CD14-positive monocyte (primary cell): ENCODE results near the gene TGFB2. TPM values are rescaled to one million over a fixed set of nuclear protein-coding genes. Genes with fewer than 3 reads are reported as not detected.

ENCODE experiments used
- DNase-seq, 3 donors: peaks; one replicate each; pipeline ENCODE4 v3.0.0-alpha.2; 2011 to 2022
- H2AFZ ChIP-seq: 2 replicates; pipeline ENCODE4 v1.6.0; 2012; ENCODE audit warnings: mild to moderate bottlenecking, low read depth, low read length, inconsistent platforms; ENCODE audit not compliant: insufficient read depth, poor library complexity, severe bottlenecking
- H3K27ac ChIP-seq, 2 donors: 1 replicate in 1 of 2; 2 replicates in 1 of 2; pipeline ENCODE4 v1.5.1; 2012 to 2013; ENCODE audit warnings: low read length in 2 of 2, control low read depth in 1 of 2, inconsistent platforms in 1 of 2, low read depth in 1 of 2, mild to moderate bottlenecking in 1 of 2
- H3K27me3 ChIP-seq, 2 donors: one replicate each; pipeline versions ENCODE4 v1.6.0 to v1.6.1; 2011 to 2013; ENCODE audit warnings: low read length in 2 of 2; ENCODE audit not compliant: control insufficient read depth in 2 of 2, insufficient read depth in 2 of 2
- H3K36me3 ChIP-seq, 2 donors: replicated peaks in 1 of 2; 1 replicate in 1 of 2; 2 replicates in 1 of 2; pipeline versions ENCODE4 v1.5.1 to v1.6.1; 2012 to 2013; ENCODE audit warnings: low read length in 2 of 2, control low read depth in 1 of 2, inconsistent platforms in 1 of 2, mild to moderate bottlenecking in 1 of 2; ENCODE audit not compliant: insufficient read depth in 2 of 2, control insufficient read depth in 1 of 2
- H3K4me1 ChIP-seq, 2 donors: 1 replicate in 1 of 2; 2 replicates in 1 of 2; pipeline versions ENCODE4 v1.5.1 to v1.6.1; 2012 to 2013; ENCODE audit warnings: low read length in 2 of 2, control low read depth in 1 of 2, inconsistent platforms in 1 of 2, mild to moderate bottlenecking in 1 of 2, moderate library complexity in 1 of 2; ENCODE audit not compliant: insufficient read depth in 2 of 2, control insufficient read depth in 1 of 2
- H3K4me2 ChIP-seq: replicated peaks from 2 replicates; pipeline ENCODE3; 2012; ENCODE audit warnings: low read length, moderate library complexity, mild to moderate bottlenecking; ENCODE audit not compliant: poor library complexity, severe bottlenecking; ENCODE audit errors: extremely low read depth
- H3K4me3 ChIP-seq, 3 experiments: fragments of 200-600 bp in 1 of 3; sonication (generic) in 1 of 3; replicated peaks in 1 of 3; 1 replicate in 2 of 3; 2 replicates in 1 of 3; pipeline ENCODE4 v1.5.1; 2011 to 2013; ENCODE audit warnings: low read length in 3 of 3, mild to moderate bottlenecking in 3 of 3, control low read depth in 2 of 3, low read depth in 2 of 3, inconsistent platforms in 1 of 3, moderate library complexity in 1 of 3
- H3K79me2 ChIP-seq: 2 replicates; pipeline ENCODE4 v1.6.0; 2012; ENCODE audit warnings: mild to moderate bottlenecking, control low read depth, inconsistent platforms, low read length, moderate library complexity; ENCODE audit not compliant: insufficient read depth
- H3K9ac ChIP-seq: 2 replicates; pipeline ENCODE4 v1.6.0; 2017; ENCODE audit warnings: low read length, mild to moderate bottlenecking; ENCODE audit not compliant: insufficient read depth, poor library complexity, severe bottlenecking
- H3K9me3 ChIP-seq, 2 donors: replicated peaks in 1 of 2; 1 replicate in 1 of 2; 2 replicates in 1 of 2; pipeline versions ENCODE4 v1.5.1 to v1.6.1; 2012 to 2013; ENCODE audit warnings: low read length in 2 of 2, control low read depth in 1 of 2; ENCODE audit not compliant: control insufficient read depth in 1 of 2, insufficient read depth in 1 of 2
- H4K20me1 ChIP-seq: 2 replicates; pipeline ENCODE4 v1.6.0; 2012; ENCODE audit warnings: mild to moderate bottlenecking, low read length, control low read depth, moderate library complexity; ENCODE audit not compliant: insufficient read depth
- H3K27ac Mint-ChIP-seq, 7 donors: one replicate each; pipeline ENCODE4 v1.8.0; 2020; ENCODE audit warnings: mild to moderate bottlenecking in 7 of 7, mixed read lengths in 7 of 7, moderate library complexity in 6 of 7, inconsistent platforms in 2 of 7
- H3K27me3 Mint-ChIP-seq, 3 donors: one replicate each; pipeline ENCODE4 v1.8.0; 2021 to 2022; ENCODE audit warnings: low read depth in 3 of 3, mild to moderate bottlenecking in 3 of 3, mixed read lengths in 3 of 3, moderate library complexity in 3 of 3, inconsistent platforms in 1 of 3
- H3K36me3 Mint-ChIP-seq, 2 donors: one replicate each; pipeline ENCODE4 v1.8.0; 2020; ENCODE audit warnings: mixed read lengths in 2 of 2, inconsistent platforms in 1 of 2, mild to moderate bottlenecking in 1 of 2
- H3K4me1 Mint-ChIP-seq: one replicate; pipeline ENCODE4 v1.8.0; 2020; ENCODE audit warnings: mild to moderate bottlenecking, mixed read lengths
- H3K4me3 Mint-ChIP-seq, 2 donors: one replicate each; pipeline ENCODE4 v1.8.0; 2020; ENCODE audit warnings: mild to moderate bottlenecking in 2 of 2, mixed read lengths in 2 of 2, moderate library complexity in 1 of 2
- H3K9me3 Mint-ChIP-seq, 7 donors: one replicate each; pipeline ENCODE4 v1.8.0; 2020 to 2022; ENCODE audit warnings: mixed read lengths in 7 of 7, mild to moderate bottlenecking in 6 of 7, moderate library complexity in 6 of 7, inconsistent platforms in 2 of 7
- WGBS: methylation state at CpG from one replicate; pipeline ENCODE4 v1.1.5; 2013; ENCODE audit warnings: missing lambda C conversion rate; ENCODE audit not compliant: insufficient coverage; 5-methylcytosine and 5-hydroxymethylcytosine counted together
- intact Hi-C, 2 donors: fragments of 100-400 bp; cut with micrococcal nuclease; formaldehyde crosslinking; loops; one replicate each; pipeline versions ENCODE4 v1.15.0 to v1.15.1; 2023
- polyA plus RNA-seq, 3 donors: library from polyadenylated mRNA; depleted of rRNA in 1 of 3; unstranded in 2 of 3; stranded (reverse) in 1 of 3; fragments of 300-500 nt in 2 of 3; fragments of >200 nt in 1 of 3; fragmentation: Illumina TruSeq in 2 of 3; gene quantifications; 1 replicate in 2 of 3; 2 replicates in 1 of 3; pipeline ENCODE4 v1.2.3, GENCODE V29; 2012 to 2021
- TF ChIP-seq, protein P1 (sequence below): fragments of 200-600 bp; IDR thresholded peaks from one replicate; pipeline ENCODE4 v1.8.0; 2022; ENCODE audit warnings: antibody characterized with exemption, mild to moderate bottlenecking

Gene TGFB2
- polyA plus RNA-seq, 3 donors = 0.01 TPM; not detected in 2

DNA sequence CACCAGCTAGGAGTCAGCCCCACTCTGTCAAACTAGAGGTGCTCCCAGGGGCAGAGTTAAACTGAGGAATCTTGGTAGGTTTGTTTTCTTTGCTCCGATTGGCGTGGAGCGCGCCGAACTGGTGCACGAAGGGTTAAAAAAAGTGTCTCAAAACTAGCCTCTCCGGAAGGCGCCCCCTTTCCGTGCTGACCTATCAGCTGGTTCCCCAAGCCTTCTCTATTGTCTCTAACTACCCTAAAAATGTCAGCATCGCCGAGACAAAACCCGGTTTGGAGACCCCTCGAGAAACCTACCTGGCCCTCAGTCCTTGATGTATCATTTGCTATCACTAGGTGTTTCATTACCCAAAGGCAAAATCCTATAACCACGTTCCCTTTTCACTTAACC, 2.2 kb downstream of the TGFB2 start:
- TF ChIP-seq, protein P1, sequence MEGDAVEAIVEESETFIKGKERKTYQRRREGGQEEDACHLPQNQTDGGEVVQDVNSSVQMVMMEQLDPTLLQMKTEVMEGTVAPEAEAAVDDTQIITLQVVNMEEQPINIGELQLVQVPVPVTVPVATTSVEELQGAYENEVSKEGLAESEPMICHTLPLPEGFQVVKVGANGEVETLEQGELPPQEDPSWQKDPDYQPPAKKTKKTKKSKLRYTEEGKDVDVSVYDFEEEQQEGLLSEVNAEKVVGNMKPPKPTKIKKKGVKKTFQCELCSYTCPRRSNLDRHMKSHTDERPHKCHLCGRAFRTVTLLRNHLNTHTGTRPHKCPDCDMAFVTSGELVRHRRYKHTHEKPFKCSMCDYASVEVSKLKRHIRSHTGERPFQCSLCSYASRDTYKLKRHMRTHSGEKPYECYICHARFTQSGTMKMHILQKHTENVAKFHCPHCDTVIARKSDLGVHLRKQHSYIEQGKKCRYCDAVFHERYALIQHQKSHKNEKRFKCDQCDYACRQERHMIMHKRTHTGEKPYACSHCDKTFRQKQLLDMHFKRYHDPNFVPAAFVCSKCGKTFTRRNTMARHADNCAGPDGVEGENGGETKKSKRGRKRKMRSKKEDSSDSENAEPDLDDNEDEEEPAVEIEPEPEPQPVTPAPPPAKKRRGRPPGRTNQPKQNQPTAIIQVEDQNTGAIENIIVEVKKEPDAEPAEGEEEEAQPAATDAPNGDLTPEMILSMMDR = no peak
- H3K36me3 ChIP-seq = no peaks in the 10 kb centered on the region
- H3K4me3 Mint-ChIP-seq = peak overlapping the region in 1 of 2 donors; percentile 7
- H3K4me1 ChIP-seq = peaks cover 46 to 51% of the 10 kb centered on the region in 2 donors
- peaks cover 10% of the 10 kb centered on the region in 2 donors for H3K36me3 Mint-ChIP-seq
- intact Hi-C loops = loop anchor here (5.0 to 10.0 kb wide), 4 partner anchors 120 to 1237 kb away; partner anchors contain the start of gene LYPLAL1 (in 1 of the 2)
- peaks cover 63 to 67% of the 10 kb centered on the region in 2 donors for H3K27me3 ChIP-seq
- H3K4me3 ChIP-seq = peak overlapping the region in 1 of 3 experiments; percentile 78
- 0% methylated on average over 7 of the region's 14 CpGs for WGBS
- H3K27ac Mint-ChIP-seq = peak overlapping the region in 2 of 7 donors; percentile 7 to 38
- H3K9me3 ChIP-seq = no peaks in the 10 kb centered on the region
- no peak overlapping the region for H3K27ac ChIP-seq
- H3K4me2 ChIP-seq = peak overlapping the region; percentile 86
- peaks cover 13 to 40% (median 15%) of the 10 kb centered on the region in 3 donors for H3K27me3 Mint-ChIP-seq
- H3K79me2 ChIP-seq = no peaks in the 10 kb centered on the region
- peaks cover 40% of the 10 kb centered on the region for H3K4me1 Mint-ChIP-seq
- H4K20me1 ChIP-seq = no peaks in the 10 kb centered on the region
- peaks cover 0 to 12% (median 7%) of the 10 kb centered on the region in 7 donors for H3K9me3 Mint-ChIP-seq
- DNase-seq = no peak
- H3K9ac ChIP-seq = no peak overlapping the region
- H2AFZ ChIP-seq = no peak overlapping the region

DNA sequence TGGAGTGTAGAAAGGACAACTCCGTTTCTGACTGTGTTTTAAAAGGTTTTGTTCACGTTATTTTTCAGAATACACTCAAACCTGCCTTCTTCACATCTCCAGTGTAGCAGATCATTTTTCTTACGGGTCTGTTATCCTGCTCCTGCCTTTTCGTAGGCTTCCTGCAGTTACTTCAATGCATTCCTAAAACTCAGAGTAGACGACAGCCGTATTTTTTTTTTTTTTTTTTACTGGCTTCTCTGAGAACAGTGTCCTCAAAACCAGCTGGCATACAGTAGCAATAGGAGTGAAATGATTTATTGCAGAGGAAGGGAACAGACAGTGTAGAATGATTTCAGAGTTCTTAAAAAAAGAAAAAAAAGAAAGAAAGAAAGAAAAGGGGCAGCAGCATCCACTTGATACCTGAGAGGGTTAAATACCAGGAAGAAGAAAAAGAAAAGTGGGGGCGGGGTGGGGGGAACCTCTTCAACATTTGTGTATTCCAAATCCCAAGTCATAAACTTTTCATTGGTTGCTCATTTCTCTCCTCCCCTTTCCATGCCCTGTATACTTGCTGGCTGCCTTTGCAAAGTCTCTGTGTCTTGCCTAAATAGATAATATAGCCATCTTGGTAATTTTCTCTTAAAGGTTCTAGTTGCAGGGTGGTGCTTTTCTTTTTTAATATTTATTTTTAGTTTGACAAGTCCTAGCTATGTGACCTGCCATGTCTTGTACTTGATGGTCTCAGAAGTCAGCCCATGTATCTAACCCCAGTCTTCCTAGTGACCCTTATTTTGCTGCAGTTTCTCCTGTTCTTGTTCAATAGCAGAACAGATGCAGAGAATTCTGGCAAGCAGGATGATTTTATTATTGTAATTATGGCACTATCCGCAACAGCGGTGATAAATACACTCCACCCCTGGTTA, 2.8 kb downstream of the TGFB2 start:
- Histone ChIP-seq H3K9ac (no peak overlapping the region), H3K4me1 (peaks cover 46 to 52% of the 10 kb centered on the region in 2 donors), H3K27ac (no peak overlapping the region), H3K36me3 (no peaks in the 10 kb centered on the region), H3K4me2 (no peak overlapping the region), H3K9me3 (no peaks in the 10 kb centered on the region), H2AFZ (no peak overlapping the region), H4K20me1 (no peaks in the 10 kb centered on the region), H3K27me3 (peaks cover 60 to 67% of the 10 kb centered on the region in 2 donors), H3K4me3 (no peak overlapping the region), H3K79me2 (no peaks in the 10 kb centered on the region)
- Mint-ChIP-seq H3K36me3 (peaks cover 10% of the 10 kb centered on the region in 2 donors), H3K4me1 (peaks cover 40% of the 10 kb centered on the region), H3K4me3 (peak overlapping the region; percentile 7 to 35), H3K27ac (no peak overlapping the region), H3K9me3 (peaks cover 0 to 12% (median 7%) of the 10 kb centered on the region in 7 donors), H3K27me3 (peaks cover 12 to 39% (median 12%) of the 10 kb centered on the region in 3 donors)
- no peak for DNase-seq
- intact Hi-C loops = loop anchor here (5.0 to 10.0 kb wide), 4 partner anchors 119 to 1237 kb away; partner anchors contain the start of gene LYPLAL1 (in 1 of the 2)
- TF ChIP-seq, protein P1 = no peak
- 0% methylated on average over 2 of the region's 9 CpGs for WGBS
